Measurements from ENCODE around the gene OTOA. TPM values are rescaled to one million over a fixed set of nuclear protein-coding genes. Genes with fewer than 3 reads are reported as not detected.

Gene OTOA
- polyA plus RNA-seq, 3 donors, result 0.11 to 0.23 (median 0.21) TPM

DNA sequence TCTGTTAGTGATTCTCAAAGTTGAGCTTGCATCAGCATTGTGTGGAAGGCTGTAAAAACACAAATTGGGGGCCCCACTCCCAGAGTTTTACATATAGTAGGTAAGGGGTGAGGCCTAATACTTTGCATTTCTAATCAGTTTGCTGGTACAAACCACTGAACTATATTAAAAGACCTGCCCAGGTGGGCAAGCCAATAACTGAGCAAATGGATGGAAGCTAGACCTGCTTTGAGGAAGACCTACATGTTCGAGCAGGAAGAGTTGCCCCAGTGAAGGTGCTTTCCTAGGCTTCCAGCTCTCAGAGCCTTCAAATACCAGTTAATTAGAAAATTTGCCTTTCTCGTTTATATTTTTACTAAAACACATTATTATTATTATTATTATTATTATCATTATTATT is 56.8 kb downstream of the OTOA start:
- Histone ChIP-seq H3K79me2 (ENCODE audit: insufficient read depth, low read length) (no peaks in the 10 kb centered on the region), H2AFZ (ENCODE audit: insufficient read depth, low read depth, low read length, poor library complexity, severe bottlenecking) (no peak overlapping the region), H3K27me3 (ENCODE audit: control insufficient read depth in 2 of 2, insufficient read depth in 2 of 2, low read length in 2 of 2) (no peaks in the 10 kb centered on the region), H3K4me3 (replicated peaks in 1 of 3; ENCODE audit: low read depth in 2 of 3, low read length in 3 of 3) (no peak overlapping the region), H3K36me3 (replicated peaks in 1 of 2; ENCODE audit: control insufficient read depth in 1 of 2, insufficient read depth in 2 of 2, low read length in 2 of 2) (no peaks in the 10 kb centered on the region), H3K4me1 (ENCODE audit: control insufficient read depth in 1 of 2, insufficient read depth in 2 of 2, low read length in 2 of 2) (no peaks in the 10 kb centered on the region), H3K9me3 (replicated peaks in 1 of 2; ENCODE audit: control insufficient read depth in 1 of 2, insufficient read depth in 1 of 2, low read length in 2 of 2) (no peaks in the 10 kb centered on the region), H3K9ac (ENCODE audit: insufficient read depth, low read length, poor library complexity, severe bottlenecking) (no peak overlapping the region), H4K20me1 (ENCODE audit: insufficient read depth, low read length) (no peaks in the 10 kb centered on the region), H3K4me2 (replicated peaks; ENCODE audit: extremely low read depth, low read length, poor library complexity, severe bottlenecking) (no peak overlapping the region), H3K27ac (ENCODE audit: low read depth in 1 of 2, low read length in 2 of 2) (no peak overlapping the region)
- Mint-ChIP-seq H3K9me3 (peaks cover 0 to 4% (median 0%) of the 10 kb centered on the region in 7 donors), H3K27ac (no peak overlapping the region), H3K4me1 (peaks cover 3% of the 10 kb centered on the region), H3K36me3 (no peaks in the 10 kb centered on the region), H3K27me3 (ENCODE audit: low read depth in 3 of 3) (peaks cover 0 to 10% (median 2%) of the 10 kb centered on the region in 3 donors), H3K4me3 (no peak overlapping the region)
- intact Hi-C loops (cut with micrococcal nuclease), result no loop called here
- TF ChIP-seq, protein P1, sequence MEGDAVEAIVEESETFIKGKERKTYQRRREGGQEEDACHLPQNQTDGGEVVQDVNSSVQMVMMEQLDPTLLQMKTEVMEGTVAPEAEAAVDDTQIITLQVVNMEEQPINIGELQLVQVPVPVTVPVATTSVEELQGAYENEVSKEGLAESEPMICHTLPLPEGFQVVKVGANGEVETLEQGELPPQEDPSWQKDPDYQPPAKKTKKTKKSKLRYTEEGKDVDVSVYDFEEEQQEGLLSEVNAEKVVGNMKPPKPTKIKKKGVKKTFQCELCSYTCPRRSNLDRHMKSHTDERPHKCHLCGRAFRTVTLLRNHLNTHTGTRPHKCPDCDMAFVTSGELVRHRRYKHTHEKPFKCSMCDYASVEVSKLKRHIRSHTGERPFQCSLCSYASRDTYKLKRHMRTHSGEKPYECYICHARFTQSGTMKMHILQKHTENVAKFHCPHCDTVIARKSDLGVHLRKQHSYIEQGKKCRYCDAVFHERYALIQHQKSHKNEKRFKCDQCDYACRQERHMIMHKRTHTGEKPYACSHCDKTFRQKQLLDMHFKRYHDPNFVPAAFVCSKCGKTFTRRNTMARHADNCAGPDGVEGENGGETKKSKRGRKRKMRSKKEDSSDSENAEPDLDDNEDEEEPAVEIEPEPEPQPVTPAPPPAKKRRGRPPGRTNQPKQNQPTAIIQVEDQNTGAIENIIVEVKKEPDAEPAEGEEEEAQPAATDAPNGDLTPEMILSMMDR (IDR thresholded peaks at IDR 0.05), result no peak
- DNase-seq, result no peak
- 100% methylated on average over 1 of the region's 2 CpGs for WGBS (ENCODE audit: insufficient coverage)

DNA sequence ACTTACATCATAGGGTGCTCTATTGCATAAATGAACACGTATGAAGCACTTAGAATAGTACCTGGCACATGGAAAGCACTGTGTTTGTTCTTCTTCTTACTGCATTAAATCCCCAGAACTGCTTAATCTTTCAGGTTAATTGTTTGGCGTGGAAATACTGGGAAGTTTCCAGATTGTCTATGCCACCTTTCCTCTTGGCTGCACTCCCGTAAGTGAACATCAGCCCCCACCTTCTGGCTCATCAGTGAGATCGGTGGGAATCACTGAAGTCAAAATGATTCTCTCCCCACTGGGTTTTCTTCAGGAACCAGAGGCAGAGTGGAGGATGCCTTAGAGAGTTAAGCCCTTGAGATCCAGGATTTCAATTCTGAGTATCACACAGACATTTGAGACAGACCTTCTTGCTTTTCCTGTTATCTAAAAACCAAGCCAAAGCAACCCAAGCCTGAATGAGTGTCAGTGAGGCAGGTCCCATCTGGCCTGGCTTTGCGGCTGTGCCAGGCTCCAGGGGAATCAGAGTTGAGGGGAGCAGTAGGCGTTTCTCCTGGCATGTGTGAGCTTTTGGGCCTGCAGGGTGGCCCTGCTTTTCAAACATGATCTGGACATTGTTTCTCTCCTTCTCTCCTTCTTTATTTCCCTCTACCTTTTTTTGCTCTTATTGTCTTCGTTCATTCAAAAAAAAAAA is 59.1 kb downstream of the OTOA start:
- peaks cover 0 to 15% (median 0%) of the 10 kb centered on the region in 3 donors for H3K27me3 Mint-ChIP-seq (ENCODE audit: low read depth in 3 of 3)
- no peak for DNase-seq
- peaks cover 0 to 4% (median 1%) of the 10 kb centered on the region in 7 donors for H3K9me3 Mint-ChIP-seq
- H3K4me1 Mint-ChIP-seq, result peaks cover 3% of the 10 kb centered on the region
- no peak overlapping the region for H3K4me2 ChIP-seq (replicated peaks; ENCODE audit: extremely low read depth, low read length, poor library complexity, severe bottlenecking)
- no peaks in the 10 kb centered on the region for H3K36me3 ChIP-seq (replicated peaks in 1 of 2; ENCODE audit: control insufficient read depth in 1 of 2, insufficient read depth in 2 of 2, low read length in 2 of 2)
- H3K36me3 Mint-ChIP-seq, result no peaks in the 10 kb centered on the region
- no peak overlapping the region for H3K4me3 Mint-ChIP-seq
- H2AFZ ChIP-seq (ENCODE audit: insufficient read depth, low read depth, low read length, poor library complexity, severe bottlenecking), result no peak overlapping the region
- peak overlapping the region in 1 of 7 donors; percentile 86 for H3K27ac Mint-ChIP-seq
- H3K27me3 ChIP-seq (ENCODE audit: control insufficient read depth in 2 of 2, insufficient read depth in 2 of 2, low read length in 2 of 2), result no peaks in the 10 kb centered on the region
- H3K9ac ChIP-seq (ENCODE audit: insufficient read depth, low read length, poor library complexity, severe bottlenecking), result no peak overlapping the region
- 94% methylated on average over 2 of the region's 7 CpGs for WGBS (ENCODE audit: insufficient coverage)
- H3K9me3 ChIP-seq (replicated peaks in 1 of 2; ENCODE audit: control insufficient read depth in 1 of 2, insufficient read depth in 1 of 2, low read length in 2 of 2), result no peaks in the 10 kb centered on the region
- H3K4me1 ChIP-seq (ENCODE audit: control insufficient read depth in 1 of 2, insufficient read depth in 2 of 2, low read length in 2 of 2), result no peaks in the 10 kb centered on the region
- no peaks in the 10 kb centered on the region for H3K79me2 ChIP-seq (ENCODE audit: insufficient read depth, low read length)
- no peak overlapping the region for H3K27ac ChIP-seq (ENCODE audit: low read depth in 1 of 2, low read length in 2 of 2)
- H4K20me1 ChIP-seq (ENCODE audit: insufficient read depth, low read length), result no peaks in the 10 kb centered on the region
- TF ChIP-seq, protein P1 (IDR thresholded peaks at IDR 0.05), result no peak
- H3K4me3 ChIP-seq (replicated peaks in 1 of 3; ENCODE audit: low read depth in 2 of 3, low read length in 3 of 3), result no peak overlapping the region
- intact Hi-C loops (cut with micrococcal nuclease), result no loop called here
